ENCODE results near the gene LTK.
A peak's percentile ranks its signal among the peaks of the same experiment; 100 is the strongest.

LTK gene

DNA sequence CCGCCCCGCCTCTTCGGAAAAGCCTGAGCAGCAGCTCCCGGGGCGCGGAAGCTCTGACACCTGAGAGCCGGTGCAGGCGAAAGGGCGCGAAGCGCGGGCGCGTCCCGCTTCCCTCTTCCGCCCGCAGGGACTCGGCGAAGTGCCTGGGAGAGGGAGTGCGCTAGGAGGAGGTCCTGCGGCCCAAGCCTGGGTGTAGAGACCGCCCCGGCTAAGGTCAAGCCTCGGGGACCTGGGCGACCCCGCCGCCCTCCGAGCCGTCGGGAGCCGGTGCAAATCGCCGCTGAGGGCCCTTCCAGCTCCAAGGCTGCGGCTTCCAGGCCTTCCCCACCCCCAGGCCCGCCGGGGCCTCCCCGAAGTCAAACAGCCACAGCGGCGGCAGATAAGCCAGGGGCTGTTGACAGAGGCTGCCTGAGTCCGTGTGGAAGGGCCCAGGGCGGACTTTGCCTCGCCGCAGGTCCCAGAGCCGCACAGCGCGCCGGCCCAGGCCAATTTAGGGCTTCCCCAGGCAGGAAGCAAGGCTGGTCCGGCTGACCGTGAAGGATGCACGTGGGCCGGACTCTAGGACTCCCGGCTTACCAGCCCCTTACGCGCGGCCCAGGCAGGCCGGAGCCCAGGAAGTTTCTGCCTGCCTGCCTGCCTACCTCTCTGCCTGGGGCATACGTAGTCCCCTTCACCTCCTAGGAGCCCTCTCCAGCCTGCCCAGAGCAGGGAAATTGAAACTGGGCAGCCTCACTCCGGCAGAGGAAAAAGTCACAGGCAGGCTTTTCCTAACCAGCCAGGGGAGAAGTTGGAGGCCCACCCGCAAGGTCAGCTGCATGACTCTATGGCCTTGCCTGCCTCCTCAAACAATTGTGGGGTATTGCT lies 17.7 kb downstream of the LTK start:
- DNase-seq: no peak

DNA sequence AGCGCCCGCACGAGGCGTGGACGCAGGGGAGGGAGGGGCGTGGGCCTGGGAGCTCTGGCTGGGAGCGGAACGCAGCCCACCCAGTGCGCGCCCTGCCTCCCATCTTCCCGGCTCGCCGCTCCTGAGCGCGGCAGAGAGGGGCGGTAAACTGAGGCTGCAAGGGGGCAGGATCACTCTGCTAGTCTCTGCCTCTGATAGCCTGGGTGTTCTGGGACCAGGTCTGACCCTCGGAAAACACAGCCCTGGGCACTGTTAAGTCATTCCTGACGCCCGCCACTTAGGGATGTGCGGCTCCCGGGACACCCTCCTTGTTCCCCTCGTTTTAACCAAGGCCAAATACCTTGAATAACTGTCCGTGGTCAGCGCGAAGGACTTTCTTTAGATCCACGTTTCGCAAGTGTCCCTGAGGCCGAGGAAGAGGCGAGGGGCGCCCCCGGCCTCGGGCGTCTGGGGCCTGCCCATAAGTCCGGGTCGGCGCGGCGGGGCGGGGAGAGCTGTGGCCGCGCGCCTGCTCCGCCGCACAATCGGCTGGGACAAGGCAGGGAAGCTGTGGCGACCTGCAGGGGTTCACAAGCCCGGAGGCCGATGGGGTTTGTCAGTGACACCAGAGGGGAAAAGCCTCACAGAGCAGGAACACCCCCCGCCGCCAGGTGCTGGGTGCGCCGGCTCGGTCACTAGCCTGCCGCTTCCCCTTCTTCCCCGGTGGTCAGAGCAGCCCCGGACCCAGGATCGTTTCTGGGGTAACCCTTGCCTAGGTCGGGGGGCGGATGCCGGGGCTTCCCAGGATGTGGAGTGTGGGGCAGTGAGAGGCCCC lies 18.5 kb downstream of the LTK start:
- DNase-seq: no peak

DNA sequence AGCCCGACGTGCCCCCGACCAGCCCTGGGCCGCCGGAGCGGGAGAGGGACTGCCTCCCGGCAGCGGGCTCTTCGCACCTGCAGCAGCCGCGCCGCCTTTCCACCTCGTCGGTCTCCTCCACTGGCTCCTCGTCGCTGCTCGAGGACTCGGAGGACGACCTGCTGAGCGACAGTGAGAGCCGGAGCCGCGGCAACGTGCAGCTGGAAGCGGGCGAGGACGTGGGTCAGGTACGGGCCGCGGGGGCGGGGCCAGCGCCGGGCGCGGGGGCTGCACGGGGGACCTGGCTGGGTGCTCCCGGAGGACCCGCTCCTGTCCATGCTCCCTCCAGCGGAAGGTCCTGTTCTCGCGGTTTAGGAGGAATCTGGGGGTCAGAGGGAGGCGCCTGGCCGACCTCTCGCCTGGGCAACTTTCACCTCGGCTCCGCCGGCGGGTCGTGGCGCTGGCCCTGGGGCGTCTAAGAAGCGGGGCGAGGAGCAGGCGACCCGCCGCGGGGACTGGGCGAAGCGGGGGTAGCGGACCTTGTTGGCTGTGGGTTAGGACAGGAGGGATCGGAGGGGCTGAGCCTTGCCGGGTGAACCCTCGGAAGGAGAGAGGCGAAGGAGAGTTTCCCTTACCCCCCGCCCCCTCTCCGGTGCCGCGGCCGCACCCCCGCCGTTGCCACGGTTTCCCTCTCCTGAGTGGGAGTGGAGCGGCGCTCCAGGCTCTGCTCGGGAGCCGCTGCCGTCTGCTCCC lies 19.3 kb downstream of the LTK start:
- DNase-seq: peak; percentile 48

DNA sequence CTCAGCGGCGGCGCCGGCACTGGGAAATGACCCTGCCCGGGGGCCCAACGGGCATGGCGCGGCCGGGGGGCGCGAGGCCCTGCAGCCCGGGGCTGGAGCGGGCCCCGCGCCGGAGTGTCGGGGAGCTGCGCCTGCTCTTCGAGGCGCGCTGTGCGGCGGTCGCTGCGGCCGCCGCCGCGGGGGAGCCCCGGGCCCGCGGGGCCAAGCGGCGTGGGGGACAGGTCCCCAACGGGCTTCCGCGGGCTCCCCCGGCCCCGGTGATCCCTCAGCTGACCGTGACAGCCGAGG lies 19.8 kb downstream of the LTK start:
- DNase-seq: no peak

DNA sequence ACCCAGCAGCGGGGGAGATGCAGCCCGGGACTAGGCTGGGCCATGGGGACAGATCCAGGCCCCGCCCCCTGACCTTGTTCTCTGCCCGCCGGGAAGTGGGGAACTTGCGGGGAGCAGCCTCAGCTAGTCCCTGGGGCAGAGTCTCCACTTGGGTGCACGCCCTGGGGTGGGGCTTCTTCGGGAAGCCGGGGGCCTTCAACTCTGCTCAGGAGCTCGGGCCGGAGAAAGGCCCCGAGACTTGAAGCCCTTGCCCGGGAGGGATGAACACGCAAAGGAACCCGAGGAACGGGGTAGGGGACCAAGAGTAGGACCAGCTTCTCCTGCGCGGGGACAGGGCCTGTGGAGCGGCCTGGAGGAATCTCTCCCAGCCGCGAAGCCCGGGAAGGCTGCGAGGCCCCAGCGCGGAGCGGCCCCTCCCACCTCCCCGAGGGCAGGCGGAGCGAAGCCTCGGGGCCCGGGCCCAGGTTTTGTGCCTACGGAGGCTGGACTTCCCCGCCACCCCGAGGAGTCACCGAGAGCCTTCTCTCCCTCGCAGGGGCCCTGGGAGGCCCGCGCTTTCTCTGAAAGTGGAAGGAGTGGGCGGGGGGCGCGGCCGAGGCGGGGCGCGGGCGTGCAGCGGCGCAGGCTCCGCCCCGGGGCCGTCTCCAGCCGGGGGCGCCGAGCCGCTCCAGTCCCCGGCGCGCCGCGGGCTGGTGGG lies 20.3 kb downstream of the LTK start, which contains the start of gene ITPKA:
Gene ITPKA, plus strand, starts transcription at position 670 of the 697 bp plus-strand sequence. CDS start 54 bp downstream, outside the sequence.
- peak; percentile 85 for DNase-seq

DNA sequence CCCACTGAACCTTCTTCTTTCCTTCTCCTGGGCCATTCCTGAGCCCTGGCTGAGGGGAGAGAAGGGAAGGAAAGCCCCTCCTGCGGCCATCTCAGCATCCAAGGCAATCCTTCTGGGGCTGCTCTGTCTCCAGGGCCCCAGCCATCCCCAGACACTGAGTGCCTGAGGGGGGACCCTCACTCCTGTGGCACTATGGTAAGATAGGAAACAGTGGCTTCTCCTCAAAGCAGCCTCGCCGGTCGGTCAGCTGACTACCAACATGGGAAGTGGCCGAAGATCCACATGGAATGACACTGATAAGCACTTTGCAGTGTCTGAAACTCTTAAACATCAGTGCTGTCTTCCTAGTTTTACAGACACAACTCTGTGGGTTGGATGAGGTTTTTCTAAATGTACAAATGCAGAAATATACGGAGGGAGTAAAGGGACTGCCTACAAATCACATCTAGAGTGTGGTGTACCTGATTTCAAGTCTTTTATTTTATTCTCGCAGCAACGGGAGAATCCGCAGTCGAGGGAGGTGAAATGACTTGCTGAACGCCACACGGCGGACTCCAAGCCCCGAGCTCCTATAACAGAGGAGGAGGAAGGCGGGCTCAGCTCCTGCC lies 20.9 kb downstream of the LTK start:
- DNase-seq: peak; percentile 38

DNA sequence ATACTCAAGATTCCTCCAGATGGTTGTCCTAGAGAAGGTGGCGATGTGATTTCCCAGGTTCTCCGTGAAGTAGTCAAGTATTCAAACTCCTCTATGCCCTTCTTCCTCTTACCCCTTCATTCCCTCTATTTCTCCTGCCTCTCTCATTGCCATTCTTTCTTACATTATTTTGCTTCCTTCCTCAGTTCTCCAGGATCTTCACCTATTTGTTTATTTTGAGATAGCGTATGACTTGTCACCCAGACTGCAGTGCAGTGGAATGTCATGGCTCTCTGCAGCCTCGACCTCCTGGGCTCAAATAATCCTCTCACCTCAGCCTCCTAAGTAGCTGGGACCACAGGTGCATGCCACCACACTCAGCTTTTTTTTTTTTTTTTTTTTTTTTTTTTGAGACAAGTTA lies 21.7 kb downstream of the LTK start:
- no peak for DNase-seq

DNA sequence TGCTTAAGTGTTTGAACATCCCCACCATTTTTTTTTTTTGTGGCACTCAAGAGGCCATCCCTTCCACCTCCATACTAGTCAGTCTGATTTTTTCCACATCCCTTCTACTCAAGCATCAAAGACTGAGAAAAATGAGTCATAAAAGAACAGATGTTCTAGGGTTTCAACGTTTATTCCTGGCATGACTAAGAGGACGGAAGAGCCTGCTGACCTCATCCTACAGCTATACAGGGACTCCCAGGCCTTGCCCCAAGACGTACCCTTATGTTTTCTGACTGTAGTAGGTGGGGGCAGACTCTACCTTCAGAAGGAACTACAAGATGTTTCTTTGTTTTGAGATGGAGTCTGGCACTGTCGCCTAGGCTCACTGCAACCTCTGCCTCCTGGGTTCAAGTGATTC lies 23.3 kb downstream of the LTK start:
- DNase-seq: no peak

DNA sequence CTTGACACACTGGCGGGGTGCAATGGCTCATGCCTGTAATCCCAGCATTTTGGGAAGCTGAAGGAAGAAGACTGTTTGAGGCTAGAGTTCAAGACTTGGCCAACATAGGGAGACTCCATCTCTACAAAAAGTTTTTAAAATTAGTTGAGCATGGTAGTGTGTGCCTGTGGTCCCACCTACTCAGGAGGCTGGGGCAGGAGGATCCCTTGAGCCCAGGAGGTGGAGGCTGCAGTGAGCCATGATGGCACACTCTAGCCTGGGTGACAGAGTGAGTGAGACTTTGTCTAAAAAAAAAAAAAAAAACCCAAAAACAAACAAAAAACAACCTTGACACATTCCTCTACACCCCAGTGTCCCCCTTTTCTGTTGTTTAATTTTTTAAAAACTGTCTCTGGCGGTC lies 24.0 kb downstream of the LTK start:
- DNase-seq: no peak

DNA sequence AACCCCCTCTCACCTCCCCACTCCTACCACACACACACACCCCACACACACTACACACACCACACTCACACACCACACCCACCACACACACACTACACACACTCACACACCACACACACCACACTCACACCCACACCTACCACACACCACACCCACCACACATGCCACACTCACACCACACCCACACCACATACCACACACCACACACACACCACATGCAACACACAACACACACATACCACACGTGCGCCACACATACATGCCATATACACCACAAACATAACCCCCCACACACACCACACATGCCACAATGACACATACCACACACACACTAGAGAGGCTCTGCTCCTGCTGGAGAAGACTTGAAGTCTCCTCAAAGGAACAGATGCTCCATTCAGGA lies 25.8 kb downstream of the LTK start:
- no peak for DNase-seq

DNA sequence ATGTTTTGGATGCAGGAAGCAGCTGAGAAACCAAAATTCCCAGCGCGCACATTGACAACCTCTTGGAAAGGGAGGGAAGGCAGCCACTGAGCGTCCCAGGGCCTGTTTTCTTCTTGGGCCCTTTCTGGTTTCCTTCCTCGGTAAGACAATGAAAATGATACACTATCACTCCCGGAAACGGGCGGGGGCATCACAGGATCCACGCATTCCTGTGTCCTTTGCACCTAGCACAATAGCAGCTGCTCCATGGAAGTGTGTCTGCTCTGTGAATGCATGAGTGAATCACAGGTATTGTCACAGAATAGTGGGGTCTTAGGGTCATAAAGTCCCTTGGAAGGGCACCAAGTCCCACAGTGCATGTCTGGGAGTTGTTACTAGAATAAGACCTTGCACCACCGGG lies 26.2 kb downstream of the LTK start:
- no peak for DNase-seq

DNA sequence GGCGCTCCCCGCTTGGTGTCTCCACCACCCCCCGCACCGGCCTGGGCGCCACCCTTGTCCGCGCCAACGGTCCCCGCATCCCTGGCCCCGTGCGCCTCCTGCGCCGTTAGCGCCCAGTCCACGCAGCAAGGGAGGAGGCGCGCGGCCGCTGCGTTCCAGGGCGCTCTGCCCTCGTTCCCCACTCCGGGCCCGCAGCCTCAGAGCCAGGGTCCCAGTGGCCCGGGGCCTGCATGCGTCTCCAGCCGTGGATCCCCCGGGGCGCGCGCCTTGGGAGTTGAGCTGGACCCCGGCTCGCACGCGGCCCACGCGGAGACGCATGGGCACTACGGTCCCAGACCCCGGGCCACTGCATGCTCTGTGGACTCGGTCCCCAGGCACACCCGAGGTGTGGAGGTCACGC lies 27.3 kb downstream of the LTK start:
- DNase-seq: no peak

DNA sequence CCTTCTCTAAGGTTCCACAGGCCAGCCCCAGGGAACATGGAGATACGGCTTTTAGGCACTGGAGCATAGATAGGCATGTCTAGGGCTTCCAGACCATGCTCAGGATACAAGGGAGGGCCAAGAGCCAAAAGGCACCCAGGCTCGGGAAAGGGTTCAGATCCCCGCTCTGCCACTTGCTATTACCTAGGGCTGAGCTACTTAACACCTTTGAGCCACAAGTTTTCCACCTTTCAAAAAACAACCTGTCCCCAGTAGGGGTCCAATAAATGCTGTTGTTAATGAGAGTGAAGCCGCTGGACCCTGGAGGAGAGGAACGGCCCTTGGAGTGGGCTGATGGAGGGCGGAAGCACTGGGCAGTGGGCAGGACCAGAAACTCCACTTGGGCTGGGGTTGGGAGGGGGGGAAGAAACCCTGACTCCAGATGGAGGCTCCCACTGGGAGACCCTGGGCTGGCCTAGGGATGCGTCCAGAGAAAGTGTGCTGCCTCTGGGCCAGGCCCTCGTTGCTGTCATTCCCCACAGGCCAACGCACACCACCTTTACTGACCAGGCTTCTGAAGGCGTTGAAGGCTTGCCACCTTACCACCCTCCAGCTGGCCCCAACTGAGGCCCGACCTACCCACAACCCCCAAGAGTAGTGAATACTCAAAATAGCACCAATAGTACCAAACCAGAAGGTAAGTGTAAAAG lies 28.5 kb downstream of the LTK start:
- no peak for DNase-seq

DNA sequence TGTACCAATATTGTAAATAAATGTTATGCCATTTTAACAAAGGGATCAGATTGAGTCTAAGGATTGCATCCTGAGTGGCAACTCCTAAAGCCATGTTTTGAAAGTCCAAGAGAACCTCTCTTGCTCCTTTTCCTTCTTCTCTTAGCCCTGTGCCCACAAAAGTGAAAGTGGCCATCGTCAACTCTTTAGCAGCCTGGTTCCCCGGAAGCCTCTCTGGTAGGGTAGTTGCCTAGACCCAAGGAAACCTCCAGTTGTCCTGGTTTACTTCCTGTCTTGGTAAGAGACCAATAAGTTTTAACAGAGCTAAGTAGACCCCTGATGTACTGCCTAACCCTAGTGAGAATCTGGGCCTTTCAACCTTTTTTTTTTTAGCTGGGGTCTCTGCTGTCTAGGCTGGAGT lies 30.1 kb downstream of the LTK start:
- DNase-seq: no peak

DNA sequence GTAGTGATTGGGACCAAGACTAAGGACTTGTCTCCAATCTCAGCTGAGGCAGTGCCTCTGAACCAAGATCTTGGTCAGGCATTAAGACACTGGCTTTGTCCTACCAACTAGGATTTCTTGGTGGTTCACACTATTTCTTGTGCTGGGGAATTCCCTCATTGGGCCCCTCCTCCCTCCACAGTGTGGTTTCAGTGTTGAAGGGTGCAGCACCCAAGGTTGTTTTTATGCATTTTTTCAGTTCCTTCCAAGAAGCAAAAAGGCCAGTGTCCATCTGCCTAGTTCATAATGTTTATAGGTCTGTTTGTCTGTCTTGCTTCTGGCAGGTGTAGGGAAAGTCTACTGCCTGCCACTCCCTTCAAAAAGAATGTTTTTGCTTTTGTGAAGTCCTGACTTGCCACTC lies 30.5 kb downstream of the LTK start:
- no peak for DNase-seq

DNA sequence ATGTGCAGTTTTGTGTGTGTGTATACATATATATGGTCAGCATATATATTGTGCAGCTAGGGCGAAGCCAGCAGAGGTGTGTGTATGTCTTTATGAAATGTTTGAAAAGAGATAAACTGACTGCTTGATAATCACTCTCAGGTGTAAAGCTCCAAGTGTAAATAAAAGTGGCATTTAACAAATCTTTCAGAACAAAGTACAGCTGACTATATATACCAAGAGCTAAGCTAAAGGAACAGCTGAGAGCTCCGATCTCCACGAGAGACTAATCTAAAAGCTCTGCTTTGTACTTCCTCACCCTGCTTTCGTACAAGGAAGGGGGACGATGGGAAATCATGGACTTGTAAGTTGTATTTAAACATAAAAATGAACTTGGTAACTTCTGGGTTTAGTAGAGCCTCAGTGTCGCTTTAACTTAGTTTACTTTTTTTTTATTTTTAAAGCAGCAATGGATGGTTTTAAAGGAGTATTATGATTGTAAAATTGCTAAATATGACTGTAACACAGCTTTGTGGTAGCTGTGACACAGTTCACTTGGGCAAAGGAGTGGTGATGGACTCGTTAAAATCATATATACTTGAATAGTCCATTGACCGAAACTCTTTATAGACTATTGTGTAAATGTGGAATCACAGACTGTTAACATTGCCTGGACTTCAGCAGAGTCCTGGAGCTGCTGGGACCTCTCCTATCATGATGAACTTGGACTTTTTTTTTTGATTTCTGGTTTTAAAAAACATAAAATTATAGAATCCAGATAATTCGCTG lies 31.3 kb downstream of the LTK start:
- no peak for DNase-seq

DNA sequence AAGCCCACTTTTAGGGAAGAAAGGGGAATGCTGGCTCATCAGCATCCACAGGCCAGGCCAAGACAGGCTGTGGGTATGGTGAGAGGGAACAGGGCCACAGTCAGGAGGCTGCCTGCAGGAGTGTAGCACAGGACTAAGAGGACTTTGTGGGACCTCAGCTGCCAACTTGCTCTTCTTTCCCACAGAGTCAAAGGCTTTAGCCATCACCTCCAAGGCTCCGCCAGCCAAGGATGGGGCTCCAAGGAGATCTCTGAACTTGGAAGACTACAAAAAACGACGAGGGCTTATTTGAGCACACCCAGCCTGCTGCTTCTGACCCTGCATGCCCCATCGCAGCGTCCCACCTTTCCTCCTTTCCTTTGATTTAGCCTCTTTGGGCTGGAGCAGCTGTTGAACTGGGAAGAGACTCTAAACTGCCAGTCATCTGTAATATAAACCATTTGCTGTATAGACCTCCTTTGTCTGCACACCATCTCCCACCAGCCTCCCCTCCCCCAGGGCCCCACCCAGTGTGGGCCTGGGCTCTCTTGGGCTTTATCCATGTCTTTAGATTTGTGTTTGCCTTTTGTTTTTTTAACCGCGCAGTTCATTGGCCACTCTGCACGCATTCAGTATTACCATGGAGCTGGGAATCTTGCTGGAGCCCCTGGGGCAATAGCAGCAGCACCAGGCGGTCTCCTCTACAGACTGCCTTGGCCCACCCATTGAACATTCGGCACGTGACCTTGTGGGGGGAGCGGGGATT lies 33.1 kb downstream of the LTK start:
- DNase-seq: no peak

DNA sequence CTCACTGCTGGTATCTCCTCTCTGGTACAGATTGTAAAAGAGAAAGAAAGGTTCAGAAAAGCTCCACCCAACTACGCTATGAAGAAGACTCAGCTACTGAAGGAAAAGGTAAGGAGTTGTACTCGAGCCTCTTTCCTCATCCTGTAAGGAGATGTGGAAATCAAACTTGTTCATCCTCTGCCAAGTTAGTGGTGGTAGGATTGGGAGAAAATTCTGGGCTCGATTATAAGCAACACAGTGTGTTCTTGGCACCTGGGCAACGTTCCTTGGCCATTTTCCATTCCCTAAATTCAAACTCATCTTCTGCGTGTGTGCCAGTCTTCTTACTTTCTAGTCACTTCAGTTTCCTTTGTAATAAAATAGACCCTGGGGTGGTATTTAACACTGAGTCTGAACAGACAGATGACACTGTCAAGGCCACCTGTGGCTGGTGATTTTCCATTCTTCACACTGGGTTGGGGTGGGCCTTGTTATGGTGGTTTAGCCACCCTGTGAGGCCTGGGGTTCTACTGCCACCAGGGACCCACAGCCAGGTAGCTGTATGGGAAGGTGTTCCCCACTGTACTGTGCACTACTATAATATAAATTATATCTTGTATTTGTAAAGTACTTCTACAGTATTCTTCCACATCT lies 37.1 kb downstream of the LTK start:
- no peak for DNase-seq

DNA sequence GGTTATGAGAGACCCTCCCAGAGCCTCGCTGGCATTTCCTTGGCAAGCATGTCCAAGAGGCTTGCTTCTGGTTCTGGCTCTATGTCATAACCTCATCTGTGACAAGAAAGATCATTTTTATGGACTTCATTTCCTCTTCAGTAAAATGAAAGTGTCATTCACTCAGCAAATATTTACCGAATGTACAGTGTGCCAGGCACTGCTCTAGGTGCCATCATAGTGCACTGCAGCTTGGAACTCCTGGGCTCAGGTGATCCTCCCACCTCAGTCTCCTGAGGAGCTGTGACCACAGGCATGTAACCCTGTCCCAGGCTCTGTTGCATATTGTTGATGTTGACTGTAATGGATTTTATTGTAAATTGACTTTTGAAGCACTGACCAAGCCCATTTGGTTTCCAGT lies 38.7 kb downstream of the LTK start:
- DNase-seq: no peak

DNA sequence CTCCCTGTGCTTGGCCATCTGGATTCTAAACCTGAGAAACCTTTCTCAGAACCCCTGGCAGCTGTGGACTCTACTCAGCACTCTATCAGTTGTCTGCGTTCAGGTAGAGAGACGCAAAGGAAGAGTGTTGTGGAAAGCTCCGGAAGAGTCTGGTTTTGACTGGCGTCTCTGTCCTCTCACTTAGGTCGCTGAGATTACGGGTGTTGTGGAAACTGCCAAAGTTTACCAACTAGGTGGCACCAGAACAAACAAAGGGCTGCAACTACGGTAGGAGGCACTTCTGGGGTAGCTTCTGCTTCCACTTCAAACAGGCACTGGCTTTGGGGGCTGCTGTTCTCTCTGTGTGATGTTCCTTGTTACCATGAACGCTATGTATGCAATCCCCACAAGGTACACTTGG lies 39.2 kb downstream of the LTK start:
- DNase-seq: no peak
